GM10248 (cell line): ENCODE measurements around the gene RAB7B.

ENCODE experiments used
- CTCF ChIA-PET: fragments of 300-600 bp; sonication (Branson Sonifier 250); formaldehyde crosslinking; extraction: SDS; loops from one replicate; lab custom pipeline; 2021; ENCODE audit warnings: antibody characterized with exemption; lab: Yijun Ruan, JAX
- POLR2A ChIA-PET: fragments of 350-650 bp; sonication (Branson Sonifier 250); formaldehyde crosslinking; extraction: SDS; loops from one replicate; lab custom pipeline; 2020; ENCODE audit warnings: antibody characterized with exemption; lab: Yijun Ruan, JAX
- DNase-seq: peaks from one replicate; pipeline ENCODE4 v3.0.0; 2012; ENCODE audit errors: extremely low spot score
- TF ChIP-seq, protein P1 (sequence below): IDR thresholded peaks from 2 replicates; pipeline ENCODE4 v1.5.1; 2012; ENCODE audit warnings: mild to moderate bottlenecking, low read depth; ENCODE audit errors: extremely low read depth, missing control alignments, control extremely low read depth

RAB7B gene

DNA sequence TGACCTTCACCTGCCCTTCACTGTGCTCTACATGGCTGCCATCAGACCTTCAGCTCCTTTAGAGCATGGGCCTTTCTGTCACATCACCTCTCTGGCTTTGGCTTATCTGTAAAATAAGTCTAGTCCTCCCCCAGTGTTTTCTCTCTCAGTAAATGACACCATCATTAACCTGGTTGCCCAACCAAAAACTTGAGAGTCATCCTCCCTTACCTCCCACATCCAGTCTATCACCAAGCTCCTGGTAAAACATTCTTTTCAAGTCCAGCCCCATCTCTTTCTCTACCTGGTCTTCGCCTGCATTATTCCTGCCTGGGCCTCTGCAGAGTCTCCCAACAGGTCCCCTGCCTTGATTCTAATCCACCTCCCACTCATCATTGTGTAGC is 73.0 kb downstream of the RAB7B start:
- ChIA-PET POLR2A (interaction anchor here (0.6 kb wide), 1 partner anchor 38 kb away, joined by 3 read pairs; no protein-coding TSS in a partner anchor), CTCF (interaction anchor here (5.8 to 5.9 kb wide), 2 partner anchors 11 to 47 kb away, joined by 24 to 36 read pairs; no protein-coding TSS in a partner anchor)
- TF ChIP-seq, protein P1, sequence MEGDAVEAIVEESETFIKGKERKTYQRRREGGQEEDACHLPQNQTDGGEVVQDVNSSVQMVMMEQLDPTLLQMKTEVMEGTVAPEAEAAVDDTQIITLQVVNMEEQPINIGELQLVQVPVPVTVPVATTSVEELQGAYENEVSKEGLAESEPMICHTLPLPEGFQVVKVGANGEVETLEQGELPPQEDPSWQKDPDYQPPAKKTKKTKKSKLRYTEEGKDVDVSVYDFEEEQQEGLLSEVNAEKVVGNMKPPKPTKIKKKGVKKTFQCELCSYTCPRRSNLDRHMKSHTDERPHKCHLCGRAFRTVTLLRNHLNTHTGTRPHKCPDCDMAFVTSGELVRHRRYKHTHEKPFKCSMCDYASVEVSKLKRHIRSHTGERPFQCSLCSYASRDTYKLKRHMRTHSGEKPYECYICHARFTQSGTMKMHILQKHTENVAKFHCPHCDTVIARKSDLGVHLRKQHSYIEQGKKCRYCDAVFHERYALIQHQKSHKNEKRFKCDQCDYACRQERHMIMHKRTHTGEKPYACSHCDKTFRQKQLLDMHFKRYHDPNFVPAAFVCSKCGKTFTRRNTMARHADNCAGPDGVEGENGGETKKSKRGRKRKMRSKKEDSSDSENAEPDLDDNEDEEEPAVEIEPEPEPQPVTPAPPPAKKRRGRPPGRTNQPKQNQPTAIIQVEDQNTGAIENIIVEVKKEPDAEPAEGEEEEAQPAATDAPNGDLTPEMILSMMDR, result no peak
- DNase-seq, result no peak

GRCh38 chr1:205929496-205930194 is 73.5 kb downstream of the RAB7B start:
- TF ChIP-seq, protein P1, result no peak
- CTCF ChIA-PET, result interaction anchor here (0.9 to 5.9 kb wide), 3 partner anchors 11 to 48 kb away, joined by 3 to 36 read pairs (median 24); no protein-coding TSS in a partner anchor
- POLR2A ChIA-PET, result interaction anchor here (0.6 kb wide), 1 partner anchor 38 kb away, joined by 3 read pairs; no protein-coding TSS in a partner anchor

DNA sequence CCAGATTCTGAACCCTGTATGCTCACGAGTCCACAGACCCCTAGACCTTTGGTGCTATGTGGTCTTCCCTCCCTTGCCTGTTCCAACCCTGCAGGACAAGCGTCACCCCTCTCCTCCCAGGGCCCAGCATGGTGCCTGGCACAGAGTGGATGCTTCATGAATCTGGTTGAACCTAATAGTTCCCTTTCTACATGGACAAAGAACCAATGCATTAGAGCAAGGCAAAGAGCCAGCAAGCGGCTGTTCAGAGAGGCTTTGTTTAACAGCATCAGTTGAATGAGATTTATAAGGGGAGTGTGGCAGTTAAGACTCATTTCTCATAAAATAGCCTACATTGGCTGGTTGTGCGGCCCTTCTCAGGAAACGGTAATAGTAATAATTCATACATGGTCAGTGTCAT is 74.9 kb downstream of the RAB7B start:
- ChIA-PET POLR2A (no interaction called here), CTCF (interaction anchor here (5.8 to 5.9 kb wide), 2 partner anchors 9 to 49 kb away, joined by 24 to 36 read pairs; no protein-coding TSS in a partner anchor)
- DNase-seq, result no peak
- TF ChIP-seq, protein P1, result no peak

More at GRCh38 chr1:205929496-205930194, 73.5 kb downstream of the RAB7B start:
- DNase-seq, result no peak

DNA sequence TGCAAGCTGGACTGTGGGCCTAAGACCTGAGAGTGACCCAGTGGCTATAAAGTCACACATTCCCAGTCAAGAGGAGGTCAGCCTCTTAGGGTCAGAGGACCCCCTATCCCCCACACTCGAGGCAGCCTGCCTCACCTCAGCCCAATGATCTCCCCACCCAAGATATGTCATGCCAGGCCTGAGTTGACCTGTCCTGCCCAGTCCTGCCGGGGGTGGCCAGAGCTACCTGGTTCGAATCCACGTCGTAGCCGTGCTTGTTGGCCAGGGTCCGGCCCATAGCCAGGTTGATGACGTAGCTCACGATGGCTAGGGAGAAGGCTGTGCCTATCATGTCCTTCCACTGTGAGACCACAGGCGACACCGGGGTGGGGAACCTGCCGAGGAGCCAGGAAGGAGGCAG is 75.5 kb downstream of the RAB7B start:
- no peak for DNase-seq
- TF ChIP-seq, protein P1, result no peak
- ChIA-PET CTCF (interaction anchor here (5.8 to 5.9 kb wide), 2 partner anchors 9 to 50 kb away, joined by 24 to 36 read pairs; no protein-coding TSS in a partner anchor), POLR2A (no interaction called here)

GRCh38 chr1:205927247-205927646 is 75.9 kb downstream of the RAB7B start:
- TF ChIP-seq, protein P1, result no peak
- POLR2A ChIA-PET, result no interaction called here
- CTCF ChIA-PET, result interaction anchor here (5.8 to 5.9 kb wide), 2 partner anchors 8 to 50 kb away, joined by 24 to 36 read pairs; no protein-coding TSS in a partner anchor
- no peak for DNase-seq
